Mesenchymal stem cell (in vitro differentiated cells and primary cell): ENCODE measurements around the gene PROS1. TPM values are rescaled to one million over a fixed set of nuclear protein-coding genes. Genes with fewer than 3 reads are reported as not detected.

Source experiments
- small RNA-seq: library from polyadenylated mRNA; stranded (forward); fragments of <200 nt; extraction: miRNeasy Mini kit (QIAGEN cat#:217004); gene quantifications from one replicate; pipeline ENCODE3, GENCODE V24; 2013; ENCODE audit warnings: low read depth

PROS1 gene

Small RNA genes within 50 kb of the gene (small RNA-seq; reads per million reads assigned to genes)
- not detected for gene RF00019
- gene RNU6-488P: not detected
- gene RNU6-511P: not detected
